GM19324 (cell line): ENCODE results near the gene GHDC.
"Not testable (repeated sequence)": the region's sequence is repeated elsewhere in the genome, so short reads cannot be mapped to it uniquely, and the experiment has no call there.

Experiments
- ATAC-seq: cut with Tn5 transposase; IDR thresholded peaks from one replicate; pipeline ENCODE4 v1.9.1; 2021; ENCODE audit warnings: mild to moderate bottlenecking, moderate library complexity; ENCODE audit not compliant: unreplicated experiment, low FRiP score

The GHDC gene

GRCh38 chr17:42203354-42203753 lies 9.1 kb upstream of the GHDC start:
- ATAC-seq: no peak

DNA sequence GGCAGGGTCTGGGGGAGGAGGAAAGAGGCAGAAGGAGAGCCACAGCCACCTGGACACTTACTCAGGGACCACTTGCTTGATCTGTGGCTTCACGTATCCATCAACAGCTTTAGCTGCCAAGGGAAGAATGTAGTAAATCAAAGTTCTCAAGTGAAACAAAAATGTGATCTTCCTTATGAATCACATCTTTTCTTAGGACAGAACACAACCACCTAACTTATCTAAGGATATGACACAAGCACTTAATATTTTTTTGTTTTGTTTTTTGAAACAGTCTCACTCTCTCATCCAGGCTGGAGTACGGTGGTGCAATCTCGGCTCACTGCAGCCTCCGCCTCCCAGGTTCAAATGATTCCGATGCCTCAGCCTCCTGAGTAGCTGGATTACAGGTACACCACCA lies 8.4 kb upstream of the GHDC start:
- no peak for ATAC-seq

DNA sequence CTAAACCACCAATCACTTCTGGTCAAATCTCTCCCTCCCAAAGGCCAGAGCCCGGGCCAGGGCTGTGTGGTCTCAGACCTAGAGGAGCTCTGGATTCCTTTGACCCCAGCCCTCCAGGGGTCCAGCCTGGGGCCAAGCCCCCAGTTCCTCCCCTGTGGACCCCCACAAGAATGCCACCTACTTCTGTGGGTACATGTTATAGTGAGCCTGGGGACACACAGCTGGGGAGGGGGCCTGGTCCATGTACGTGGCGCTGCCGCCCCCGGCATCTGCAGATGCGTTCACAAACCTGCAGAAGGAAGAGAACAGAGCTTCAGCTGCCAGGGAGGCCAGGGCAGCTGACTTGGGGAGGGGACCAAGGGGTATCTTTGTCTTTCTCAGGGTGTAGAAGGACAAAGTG lies 7.9 kb upstream of the GHDC start:
- no peak for ATAC-seq

DNA sequence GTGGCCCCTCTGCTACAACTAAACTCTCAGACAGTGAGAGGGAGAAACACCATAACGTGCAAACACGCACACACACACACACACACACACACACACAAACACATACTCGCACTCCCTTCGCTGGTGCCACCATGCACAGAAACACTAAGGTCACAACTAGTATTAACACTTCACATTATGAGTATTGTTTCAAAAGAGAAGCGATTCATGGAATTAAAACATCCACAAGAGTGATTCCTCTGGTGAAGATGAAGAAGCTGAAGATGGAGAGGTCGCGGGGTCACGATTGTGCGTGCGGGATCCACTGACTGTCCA lies 7.1 kb upstream of the GHDC start:
- ATAC-seq: no peak

DNA sequence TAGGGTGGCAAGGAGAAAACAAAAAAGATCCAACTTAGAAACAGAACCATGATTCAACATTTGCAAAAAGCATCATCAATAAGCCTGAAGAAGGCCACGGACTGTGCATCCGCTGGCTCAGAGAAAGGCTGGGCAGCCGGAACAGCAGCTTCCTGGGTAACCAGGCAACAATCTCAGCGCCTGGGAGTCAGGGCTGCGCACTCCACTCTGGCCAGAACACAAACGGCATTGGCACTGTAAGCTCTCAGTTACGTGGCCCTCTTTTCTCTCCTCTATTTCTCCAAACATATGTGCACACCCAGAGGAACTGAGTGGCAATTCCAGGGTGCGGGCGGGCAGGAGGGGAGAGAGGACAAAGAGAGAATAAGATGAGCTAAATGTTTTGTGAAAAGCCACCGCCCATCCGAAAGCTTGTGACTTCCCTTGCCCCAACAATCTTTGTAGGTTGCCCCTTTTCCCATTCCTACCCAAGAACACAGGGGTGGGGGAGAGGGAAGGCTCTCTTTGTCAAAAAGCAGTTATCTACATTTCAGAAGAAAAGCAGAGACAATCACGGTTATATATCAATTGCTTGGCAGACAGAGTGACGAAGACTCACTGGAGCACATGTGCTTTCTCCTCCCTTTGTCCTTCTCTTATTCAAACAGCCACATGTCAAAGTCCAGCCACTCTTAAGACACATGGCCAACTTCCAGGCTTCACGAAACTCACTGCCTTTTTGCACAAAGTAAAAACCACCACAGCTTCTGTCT lies 6.6 kb upstream of the GHDC start:
- no peak for ATAC-seq

DNA sequence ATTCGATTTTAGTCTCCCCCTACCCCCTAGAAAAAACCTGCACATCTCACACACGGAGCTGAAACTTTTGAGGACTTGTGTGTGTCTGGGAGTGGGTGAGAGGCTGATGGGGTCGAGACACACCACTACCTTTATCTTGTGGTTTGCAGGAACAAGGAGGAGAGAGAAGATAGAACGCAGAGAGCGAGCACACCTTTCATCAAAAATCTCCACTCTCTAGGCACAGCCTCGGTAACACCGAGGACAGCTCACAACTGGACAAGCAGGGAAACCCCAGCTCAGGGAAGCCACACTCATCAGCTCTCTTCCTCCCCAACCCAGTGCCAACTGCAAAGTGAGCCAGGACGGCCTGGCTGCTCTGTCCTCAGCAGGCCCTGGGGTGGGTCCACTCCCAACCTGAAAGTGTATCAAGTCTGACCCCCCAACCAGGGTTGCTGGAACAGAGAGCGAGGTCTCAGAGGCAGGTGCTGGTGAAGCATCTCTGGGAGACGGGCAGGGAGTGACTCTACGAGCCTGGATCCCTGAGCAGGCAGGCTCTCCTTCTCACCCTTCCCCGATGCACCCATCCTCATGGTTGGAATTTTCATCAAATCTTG lies 5.2 kb upstream of the GHDC start:
- ATAC-seq: no peak

GRCh38 chr17:42198897-42199296 lies 4.6 kb upstream of the GHDC start:
- ATAC-seq: no peak

DNA sequence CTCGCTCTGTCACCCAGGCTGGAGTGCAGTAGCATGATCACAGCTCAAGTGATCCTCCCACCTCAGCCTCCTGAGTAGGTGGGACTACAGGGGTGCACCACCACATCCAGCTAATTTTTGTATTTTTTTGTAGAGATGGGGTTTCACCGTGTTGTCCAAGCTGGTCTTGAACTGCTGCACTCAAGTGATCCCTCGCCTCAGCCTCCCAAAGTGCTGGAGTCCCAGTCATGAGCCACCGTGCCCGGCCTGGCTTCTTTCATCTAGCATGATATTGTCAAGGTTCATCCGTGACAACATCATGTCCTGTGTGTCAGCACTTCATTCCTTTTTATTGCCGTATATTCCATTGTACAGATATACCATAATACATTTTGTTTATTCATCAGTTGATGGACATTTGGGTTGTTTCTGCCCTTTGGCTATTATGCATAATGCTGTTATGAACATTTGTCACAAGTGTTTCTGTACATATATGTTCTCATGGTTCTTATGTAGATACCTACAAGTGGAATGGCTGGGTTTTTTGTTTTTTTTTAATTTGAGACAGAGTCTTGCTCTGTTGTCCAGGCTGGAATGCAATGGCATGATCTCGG lies 3.4 kb upstream of the GHDC start:
- ATAC-seq: no peak

DNA sequence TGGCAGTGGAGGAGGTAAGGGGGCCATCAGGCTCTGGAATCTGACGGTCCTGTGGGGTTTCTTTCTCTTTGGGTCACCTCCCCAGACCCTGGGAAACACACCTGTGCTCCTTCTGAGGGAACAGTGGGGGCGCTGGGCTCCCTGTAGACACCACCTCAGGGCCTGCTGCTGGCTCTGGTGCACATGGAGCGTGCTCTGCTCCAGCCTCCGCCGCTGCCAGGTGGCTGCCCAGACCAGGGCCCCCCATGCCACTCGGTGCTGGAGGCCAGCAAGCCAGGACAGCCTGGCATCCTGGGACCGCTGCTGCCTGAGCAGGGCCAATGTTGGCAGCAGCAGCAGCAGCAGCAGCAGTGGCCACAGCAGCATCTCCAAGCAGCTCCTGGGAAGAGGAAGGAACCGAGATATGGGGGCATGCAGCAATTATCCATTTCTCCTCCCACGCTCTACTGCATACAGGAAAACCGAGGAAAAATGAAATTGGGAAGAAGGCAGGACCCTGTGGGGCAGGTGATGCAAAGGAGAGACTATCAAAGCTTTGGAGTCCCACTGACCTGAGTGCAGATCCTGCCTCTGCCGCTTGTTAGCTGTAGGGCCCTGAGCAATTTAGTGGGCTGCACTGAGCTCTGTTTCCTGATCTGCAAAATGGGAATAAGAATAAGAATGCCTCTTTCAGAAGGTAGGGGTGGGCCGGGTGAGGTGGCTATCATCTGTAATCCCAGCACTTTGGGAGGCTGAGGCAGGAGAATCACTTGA lies 902 bp downstream of the GHDC start:
- ATAC-seq: no peak

- no peak for ATAC-seq
Measured at GRCh38 chr17:42192189-42193126, 1.8 kb downstream of the GHDC start.

DNA sequence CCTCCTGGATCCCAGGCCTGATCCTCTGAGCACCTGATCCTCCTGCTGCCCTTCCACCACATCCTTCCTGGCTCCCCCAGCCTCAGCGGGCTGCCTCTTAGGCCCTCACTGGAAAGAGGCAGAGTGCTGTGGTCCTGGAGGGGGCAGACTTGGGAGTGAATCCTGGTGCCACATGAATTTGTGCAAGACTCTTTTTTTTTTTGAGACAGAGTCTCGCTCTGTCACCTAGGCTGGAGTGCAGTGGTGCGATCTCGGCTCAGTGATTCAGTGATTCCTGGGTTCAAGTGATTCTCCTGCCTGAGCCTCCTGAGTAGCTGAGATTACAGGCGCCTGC lies 3.1 kb downstream of the GHDC start:
- no peak for ATAC-seq

GRCh38 chr17:42190491-42191274 lies 3.6 kb downstream of the GHDC start:
- ATAC-seq: no peak

GRCh38 chr17:42189651-42189965 lies 4.7 kb downstream of the GHDC start:
- ATAC-seq: no peak

DNA sequence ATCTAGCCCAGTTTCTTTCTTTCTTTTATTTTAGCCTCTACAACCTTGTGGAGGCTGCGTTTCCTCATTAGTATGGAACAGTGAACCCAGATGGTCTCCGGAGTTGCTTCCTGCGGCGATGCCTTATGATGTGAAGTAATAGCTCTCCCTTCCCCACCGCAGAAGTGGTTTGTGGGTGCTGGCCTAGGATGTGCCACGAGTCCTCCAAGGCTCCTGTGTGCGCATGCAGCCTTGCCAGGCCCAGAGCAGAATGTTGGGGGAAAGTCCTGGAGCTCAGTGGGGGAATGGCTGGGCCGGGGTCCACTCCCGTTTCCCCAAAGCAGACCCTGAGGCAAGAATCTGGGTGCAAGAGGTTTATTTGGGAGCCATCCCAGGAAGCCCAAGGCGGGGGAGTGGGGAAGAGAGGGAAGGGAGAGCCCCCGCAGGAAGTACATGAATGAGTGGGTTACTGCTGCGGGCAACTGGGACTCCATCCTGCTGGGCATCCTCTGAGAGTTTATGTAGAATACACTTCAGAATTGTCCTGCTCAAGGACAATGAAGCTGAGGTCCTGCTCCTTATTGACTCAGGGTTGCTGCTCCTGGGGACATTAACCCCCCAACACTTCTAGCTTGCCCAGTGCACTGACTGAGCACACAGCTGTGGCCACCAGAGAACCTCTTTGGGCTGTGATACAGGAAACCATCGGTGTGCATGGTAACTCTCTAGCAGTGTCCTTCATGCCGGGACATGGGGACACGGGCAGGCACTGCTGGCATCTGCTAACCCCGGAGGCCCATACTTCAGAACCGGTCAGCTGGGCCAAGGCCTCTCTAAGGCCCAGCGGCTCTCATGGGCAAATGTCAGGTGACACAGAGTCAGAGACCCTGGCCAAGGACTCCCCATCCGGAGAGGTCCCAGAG lies 5.3 kb downstream of the GHDC start:
- ATAC-seq: no peak

- no peak for ATAC-seq
Measured at GRCh38 chr17:42187833-42188232, 6.5 kb downstream of the GHDC start.

GRCh38 chr17:42186191-42186590 lies 8.1 kb downstream of the GHDC start:
- not testable (repeated sequence) for ATAC-seq

- ATAC-seq: no peak
Measured at GRCh38 chr17:42185621-42185930, 8.7 kb downstream of the GHDC start.

DNA sequence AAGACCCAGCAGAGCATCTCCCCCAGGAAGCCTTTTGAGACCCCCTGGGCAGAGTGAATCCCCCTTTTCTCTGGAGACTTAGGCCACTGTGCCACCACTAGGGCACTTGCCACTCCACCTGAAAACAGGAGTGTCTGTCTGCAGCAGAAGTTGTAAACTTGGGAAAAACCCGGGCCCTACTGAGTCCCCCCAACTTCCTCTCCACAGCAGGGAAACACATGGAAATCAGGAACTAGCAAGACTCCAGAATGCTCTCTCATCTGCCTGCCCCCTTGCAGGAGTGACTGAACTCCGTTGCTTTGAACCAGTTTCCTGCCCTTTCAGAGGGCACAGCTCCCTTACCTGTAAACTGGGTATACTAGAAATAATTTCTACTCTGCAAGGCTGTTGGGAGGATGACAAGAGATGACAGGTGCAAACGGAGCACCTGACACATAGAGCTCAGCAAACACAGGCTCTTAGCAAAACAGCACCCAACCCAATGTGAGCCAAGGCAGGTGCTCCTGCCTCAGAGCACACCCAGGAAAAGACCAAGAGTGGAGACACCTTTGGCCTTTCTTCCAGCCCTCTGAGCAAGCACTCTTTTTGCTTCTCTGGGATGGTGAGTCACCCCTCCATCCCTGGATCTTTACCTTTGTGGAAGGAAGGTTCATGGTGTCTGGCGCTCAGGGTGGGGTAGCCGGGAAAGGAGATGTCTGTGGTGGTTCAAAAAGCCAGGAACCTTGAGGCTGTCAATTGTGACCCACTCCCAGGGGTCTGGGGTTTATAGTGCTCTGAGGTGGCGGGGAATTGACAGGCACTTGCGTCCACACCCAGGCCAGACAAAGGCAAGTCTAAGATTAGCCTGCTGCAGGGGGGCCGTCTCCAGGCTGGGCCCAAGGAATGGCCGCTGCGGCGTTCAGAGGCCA lies 9.3 kb downstream of the GHDC start, which contains the start of gene HCRT:
HCRT (minus strand) TSS at position 740 of the 908 bp plus-strand sequence; CDS start at position 653, 87 bp downstream.
- no peak for ATAC-seq
